HEK293 (cell line): Measurements from ENCODE around the gene PRKCA.

Experiments used
- CTCF ChIA-PET: fragments of 350-600 bp; formaldehyde crosslinking; extraction: SDS; loops from one replicate; lab custom pipeline; 2021; ENCODE audit warnings: antibody characterized with exemption; lab: Yijun Ruan, JAX
- POLR2A ChIA-PET: fragments of 300-600 bp; formaldehyde crosslinking; extraction: SDS; loops from one replicate; lab custom pipeline; 2020; ENCODE audit warnings: antibody characterized with exemption, inconsistent platforms; lab: Yijun Ruan, JAX
- H3K27ac ChIP-seq: fragments of 200-500 bp; sonication (Bioruptor generic); 2 replicates; pipeline ENCODE4 v1.5.1; 2014; ENCODE audit warnings: low read depth, low read length, control low read depth, inconsistent platforms; ENCODE audit errors: extremely low read depth
- H3K36me3 ChIP-seq, 2 experiments: fragments of 200-500 bp in 1 of 2; sonication (Bioruptor generic) in 1 of 2; 1 replicate in 1 of 2; 2 replicates in 1 of 2; pipeline ENCODE4 v1.5.1; 2014 to 2017; ENCODE audit warnings: inconsistent platforms in 2 of 2, low read length in 2 of 2; ENCODE audit not compliant: control insufficient read depth in 2 of 2, insufficient read depth in 1 of 2
- H3K4me1 ChIP-seq: fragments of 200-500 bp; sonication (Bioruptor generic); 2 replicates; pipeline ENCODE4 v1.5.1; 2014; ENCODE audit warnings: mild to moderate bottlenecking, low read length, inconsistent platforms; ENCODE audit not compliant: control insufficient read depth, insufficient read depth
- H3K4me3 ChIP-seq: 2 replicates; pipeline ENCODE4 v1.5.1; 2011; ENCODE audit warnings: low read depth, mild to moderate bottlenecking, control low read depth, low read length, moderate library complexity
- H3K9me3 ChIP-seq: fragments of 200-500 bp; sonication (Bioruptor generic); 2 replicates; pipeline ENCODE4 v1.5.1; 2014; ENCODE audit warnings: low read depth, low read length, inconsistent platforms; ENCODE audit not compliant: control insufficient read depth, insufficient read depth
- FEZF1 ChIP-seq: fragments of 450-650 bp; formaldehyde crosslinking; IDR thresholded peaks from 2 replicates; pipeline ENCODE4 v1.5.1; 2016; ENCODE audit warnings: missing biosample characterization, missing genetic modification characterization
- HOXD13 ChIP-seq: sonication (generic); formaldehyde crosslinking; IDR thresholded peaks from 2 replicates; pipeline ENCODE4 v1.8.0; 2022; ENCODE audit warnings: missing genetic modification reagents, borderline replicate concordance
- KLF1 ChIP-seq: fragments of 450-650 bp; formaldehyde crosslinking; IDR thresholded peaks from 2 replicates; pipeline ENCODE4 v1.5.1; 2016; ENCODE audit warnings: missing biosample characterization, missing genetic modification characterization
- WT1 ChIP-seq: fragments of 450-650 bp; formaldehyde crosslinking; IDR thresholded peaks from 2 replicates; pipeline ENCODE4 v1.5.1; 2016; ENCODE audit warnings: missing biosample characterization, missing genetic modification characterization
- YY2 ChIP-seq: fragments of 450-650 bp; formaldehyde crosslinking; IDR thresholded peaks from 2 replicates; pipeline ENCODE4 v1.5.1; 2016; ENCODE audit warnings: missing biosample characterization, missing genetic modification characterization
- ZBTB11 ChIP-seq: fragments of 450-650 bp; formaldehyde crosslinking; conservative IDR thresholded peaks from 2 replicates; pipeline ENCODE4 v1.5.1; 2016; ENCODE audit warnings: low read depth, missing biosample characterization, missing genetic modification characterization
- ZBTB44 ChIP-seq: fragments of 450-650 bp; IDR thresholded peaks from 2 replicates; pipeline ENCODE4 v1.5.1; 2018; ENCODE audit warnings: missing biosample characterization, mild to moderate bottlenecking, missing genetic modification characterization
- ZBTB7A ChIP-seq: fragments of 450-650 bp; formaldehyde crosslinking; IDR thresholded peaks from 2 replicates; pipeline ENCODE4 v1.5.1; 2016; ENCODE audit warnings: low read depth, missing biosample characterization, missing genetic modification characterization
- ZNF146 ChIP-seq: fragments of 450-650 bp; formaldehyde crosslinking; IDR thresholded peaks from 2 replicates; pipeline ENCODE4 v1.5.1; 2016; ENCODE audit warnings: missing biosample characterization, missing genetic modification characterization
- ZNF24 ChIP-seq: fragments of 450-650 bp; formaldehyde crosslinking; IDR thresholded peaks from 2 replicates; pipeline ENCODE4 v1.5.1; 2016; ENCODE audit warnings: missing biosample characterization, missing genetic modification characterization
- ZNF292 ChIP-seq: fragments of 450-650 bp; formaldehyde crosslinking; IDR thresholded peaks from 2 replicates; pipeline ENCODE4 v1.5.1; 2016; ENCODE audit warnings: low read depth, missing biosample characterization, missing genetic modification characterization, borderline replicate concordance
- ZNF341 ChIP-seq: fragments of 450-650 bp; formaldehyde crosslinking; IDR thresholded peaks from 2 replicates; pipeline ENCODE4; 2016; ENCODE audit warnings: low read depth, missing biosample characterization, missing genetic modification characterization
- ZNF571 ChIP-seq: fragments of 450-650 bp; formaldehyde crosslinking; IDR thresholded peaks from 2 replicates; pipeline ENCODE4 v1.5.0; 2017; ENCODE audit warnings: missing biosample characterization, missing genetic modification characterization
- ZNF610 ChIP-seq: fragments of 450-650 bp; formaldehyde crosslinking; IDR thresholded peaks from 2 replicates; pipeline ENCODE4 v1.5.1; 2016; ENCODE audit warnings: missing biosample characterization, missing genetic modification characterization, borderline replicate concordance
- ZNF624 ChIP-seq: fragments of 450-650 bp; formaldehyde crosslinking; IDR thresholded peaks from 2 replicates; pipeline ENCODE4 v1.5.1; 2017; ENCODE audit warnings: missing biosample characterization, missing genetic modification characterization
- ZNF626 ChIP-seq: fragments of 450-650 bp; sonication (Bioruptor Pico); formaldehyde crosslinking; IDR thresholded peaks from 2 replicates; pipeline ENCODE4 v1.5.1; 2018; ENCODE audit warnings: missing biosample characterization, missing genetic modification characterization, inconsistent platforms
- ZNF701 ChIP-seq: fragments of 450-650 bp; formaldehyde crosslinking; IDR thresholded peaks from 2 replicates; pipeline ENCODE4 v1.5.1; 2016; ENCODE audit warnings: missing biosample characterization, missing genetic modification characterization
- ZSCAN4 ChIP-seq: fragments of 450-650 bp; formaldehyde crosslinking; IDR thresholded peaks from 2 replicates; pipeline ENCODE4 v1.5.1; 2017; ENCODE audit warnings: missing biosample characterization, missing genetic modification characterization
- TF ChIP-seq, protein P1 (sequence below): sonication (generic); formaldehyde crosslinking; IDR thresholded peaks from 2 replicates; pipeline ENCODE4 v1.8.1; 2022; ENCODE audit warnings: mild to moderate bottlenecking, moderate library complexity, missing genetic modification reagents
- TF ChIP-seq, protein P2 (sequence below): fragments of 450-650 bp; formaldehyde crosslinking; IDR thresholded peaks from 2 replicates; pipeline ENCODE4 v1.5.1; 2017; ENCODE audit warnings: missing biosample characterization, missing genetic modification characterization
- TF ChIP-seq, protein P3 (sequence below): fragments of 450-650 bp; formaldehyde crosslinking; IDR thresholded peaks from 2 replicates; pipeline ENCODE4 v1.5.1; 2016; ENCODE audit warnings: missing biosample characterization, missing genetic modification characterization
- TF ChIP-seq, protein P4 (sequence below): fragments of 450-650 bp; formaldehyde crosslinking; IDR thresholded peaks from 2 replicates; pipeline ENCODE4 v1.5.1; 2016; ENCODE audit warnings: missing biosample characterization, missing genetic modification characterization
- TF ChIP-seq, protein P5 (sequence below): fragments of 450-650 bp; formaldehyde crosslinking; IDR thresholded peaks from 2 replicates; pipeline ENCODE4 v1.5.1; 2017; ENCODE audit warnings: missing biosample characterization, mild to moderate bottlenecking, missing genetic modification characterization, moderate library complexity

PRKCA gene

DNA sequence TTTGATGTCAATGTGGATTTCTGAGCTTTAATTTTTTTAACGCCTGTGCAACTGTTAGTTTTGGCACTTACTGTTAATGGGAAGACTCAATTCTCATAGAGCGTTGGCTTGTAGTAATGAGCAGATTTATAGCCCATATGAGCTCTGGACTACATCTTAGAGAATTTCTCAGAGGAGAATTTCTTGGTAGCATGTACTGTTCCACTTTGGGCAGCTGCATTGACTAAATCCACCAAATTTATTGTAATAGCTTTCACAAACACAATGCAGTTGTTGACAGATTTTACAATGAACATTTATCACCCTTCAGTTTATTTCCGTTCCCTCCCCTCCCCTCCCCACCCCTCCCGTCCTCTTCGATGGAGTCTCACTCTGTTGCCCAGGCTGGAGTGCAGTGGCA is 193.9 kb downstream of the PRKCA start (continued):
- TF ChIP-seq, protein P1, sequence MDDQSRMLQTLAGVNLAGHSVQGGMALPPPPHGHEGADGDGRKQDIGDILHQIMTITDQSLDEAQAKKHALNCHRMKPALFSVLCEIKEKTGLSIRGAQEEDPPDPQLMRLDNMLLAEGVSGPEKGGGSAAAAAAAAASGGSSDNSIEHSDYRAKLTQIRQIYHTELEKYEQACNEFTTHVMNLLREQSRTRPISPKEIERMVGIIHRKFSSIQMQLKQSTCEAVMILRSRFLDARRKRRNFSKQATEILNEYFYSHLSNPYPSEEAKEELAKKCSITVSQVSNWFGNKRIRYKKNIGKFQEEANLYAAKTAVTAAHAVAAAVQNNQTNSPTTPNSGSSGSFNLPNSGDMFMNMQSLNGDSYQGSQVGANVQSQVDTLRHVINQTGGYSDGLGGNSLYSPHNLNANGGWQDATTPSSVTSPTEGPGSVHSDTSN (CRISPR knock-in tag), result no peak
- no peak for TF ChIP-seq ZBTB11 (tag by site-specific recombination)
- no peak for TF ChIP-seq FEZF1
- no peak for TF ChIP-seq ZNF341 (tag by site-specific recombination)
- TF ChIP-seq ZNF624 (tag by site-specific recombination), result no peak
- TF ChIP-seq ZBTB44 (tag by site-specific recombination), result 0 out of 2 replicates have a peak, but pooled peaks have one; percentile 24
- 0 out of 2 replicates have a peak, but pooled peaks have one; percentile 33 for TF ChIP-seq KLF1 (tag by site-specific recombination)
- TF ChIP-seq, protein P2, sequence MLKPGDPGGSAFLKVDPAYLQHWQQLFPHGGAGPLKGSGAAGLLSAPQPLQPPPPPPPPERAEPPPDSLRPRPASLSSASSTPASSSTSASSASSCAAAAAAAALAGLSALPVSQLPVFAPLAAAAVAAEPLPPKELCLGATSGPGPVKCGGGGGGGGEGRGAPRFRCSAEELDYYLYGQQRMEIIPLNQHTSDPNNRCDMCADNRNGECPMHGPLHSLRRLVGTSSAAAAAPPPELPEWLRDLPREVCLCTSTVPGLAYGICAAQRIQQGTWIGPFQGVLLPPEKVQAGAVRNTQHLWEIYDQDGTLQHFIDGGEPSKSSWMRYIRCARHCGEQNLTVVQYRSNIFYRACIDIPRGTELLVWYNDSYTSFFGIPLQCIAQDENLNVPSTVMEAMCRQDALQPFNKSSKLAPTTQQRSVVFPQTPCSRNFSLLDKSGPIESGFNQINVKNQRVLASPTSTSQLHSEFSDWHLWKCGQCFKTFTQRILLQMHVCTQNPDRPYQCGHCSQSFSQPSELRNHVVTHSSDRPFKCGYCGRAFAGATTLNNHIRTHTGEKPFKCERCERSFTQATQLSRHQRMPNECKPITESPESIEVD (tag by site-specific recombination), result peak; percentile 88
- no peak for TF ChIP-seq ZNF701 (tag by site-specific recombination)
- peak; percentile 76 for TF ChIP-seq WT1 (tag by site-specific recombination)
- TF ChIP-seq, protein P3, sequence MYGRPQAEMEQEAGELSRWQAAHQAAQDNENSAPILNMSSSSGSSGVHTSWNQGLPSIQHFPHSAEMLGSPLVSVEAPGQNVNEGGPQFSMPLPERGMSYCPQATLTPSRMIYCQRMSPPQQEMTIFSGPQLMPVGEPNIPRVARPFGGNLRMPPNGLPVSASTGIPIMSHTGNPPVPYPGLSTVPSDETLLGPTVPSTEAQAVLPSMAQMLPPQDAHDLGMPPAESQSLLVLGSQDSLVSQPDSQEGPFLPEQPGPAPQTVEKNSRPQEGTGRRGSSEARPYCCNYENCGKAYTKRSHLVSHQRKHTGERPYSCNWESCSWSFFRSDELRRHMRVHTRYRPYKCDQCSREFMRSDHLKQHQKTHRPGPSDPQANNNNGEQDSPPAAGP (tag by site-specific recombination), result no peak
- no peak for TF ChIP-seq YY2 (tag by site-specific recombination)
- TF ChIP-seq, protein P4, sequence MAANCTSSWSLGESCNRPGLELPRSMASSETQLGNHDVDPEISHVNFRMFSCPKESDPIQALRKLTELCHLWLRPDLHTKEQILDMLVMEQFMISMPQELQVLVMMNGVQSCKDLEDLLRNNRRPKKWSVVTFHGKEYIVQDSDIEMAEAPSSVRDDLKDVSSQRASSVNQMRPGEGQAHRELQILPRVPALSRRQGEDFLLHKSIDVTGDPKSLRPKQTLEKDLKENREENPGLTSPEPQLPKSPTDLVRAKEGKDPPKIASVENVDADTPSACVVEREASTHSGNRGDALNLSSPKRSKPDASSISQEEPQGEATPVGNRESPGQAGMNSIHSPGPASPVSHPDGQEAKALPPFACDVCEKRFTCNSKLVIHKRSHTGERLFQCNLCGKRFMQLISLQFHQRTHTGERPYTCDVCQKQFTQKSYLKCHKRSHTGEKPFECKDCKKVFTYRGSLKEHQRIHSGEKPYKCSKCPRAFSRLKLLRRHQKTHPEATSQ (tag by site-specific recombination), result no peak

DNA sequence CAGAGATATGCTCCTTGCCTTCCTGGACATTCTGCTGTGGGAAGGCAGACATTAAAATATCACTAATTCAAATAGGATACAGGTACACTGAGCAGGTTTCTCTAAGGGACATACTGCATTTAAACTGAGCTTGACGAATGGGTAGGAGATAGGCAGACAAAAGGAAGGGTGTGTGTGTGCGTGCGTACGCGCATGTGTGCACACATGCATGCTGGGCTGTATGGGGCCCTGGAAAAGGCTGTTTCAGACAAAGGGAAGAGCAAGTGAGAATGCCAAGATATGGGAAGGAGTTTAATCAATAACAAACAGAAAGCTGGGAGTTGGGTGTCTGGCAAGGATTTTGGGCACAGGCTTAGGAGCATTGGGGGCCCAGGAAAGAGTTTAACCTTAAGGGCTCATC is 196.2 kb downstream of the PRKCA start:
- Histone ChIP-seq H3K4me1 (peaks cover 7% of the 10 kb centered on the region), H3K27ac (no peak overlapping the region), H3K4me3 (no peak overlapping the region), H3K36me3 (no peaks in the 10 kb centered on the region), H3K9me3 (no peaks in the 10 kb centered on the region)
- ChIA-PET CTCF (no interaction called here), POLR2A (interaction anchor here (0.6 kb wide), 1 partner anchor 14 kb away, joined by 3 read pairs; no protein-coding TSS in a partner anchor)
- TF ChIP-seq ZNF146 (tag by site-specific recombination) (no peak), ZSCAN4 (tag by site-specific recombination) (no peak), ZNF292 (no peak), HOXD13 (CRISPR knock-in tag) (no peak), ZNF626 (tag by site-specific recombination) (no peak), ZNF610 (tag by site-specific recombination) (no peak), ZBTB7A (no peak), ZNF571 (tag by site-specific recombination) (no peak), ZNF24 (tag by site-specific recombination) (no peak)
- TF ChIP-seq, protein P5, sequence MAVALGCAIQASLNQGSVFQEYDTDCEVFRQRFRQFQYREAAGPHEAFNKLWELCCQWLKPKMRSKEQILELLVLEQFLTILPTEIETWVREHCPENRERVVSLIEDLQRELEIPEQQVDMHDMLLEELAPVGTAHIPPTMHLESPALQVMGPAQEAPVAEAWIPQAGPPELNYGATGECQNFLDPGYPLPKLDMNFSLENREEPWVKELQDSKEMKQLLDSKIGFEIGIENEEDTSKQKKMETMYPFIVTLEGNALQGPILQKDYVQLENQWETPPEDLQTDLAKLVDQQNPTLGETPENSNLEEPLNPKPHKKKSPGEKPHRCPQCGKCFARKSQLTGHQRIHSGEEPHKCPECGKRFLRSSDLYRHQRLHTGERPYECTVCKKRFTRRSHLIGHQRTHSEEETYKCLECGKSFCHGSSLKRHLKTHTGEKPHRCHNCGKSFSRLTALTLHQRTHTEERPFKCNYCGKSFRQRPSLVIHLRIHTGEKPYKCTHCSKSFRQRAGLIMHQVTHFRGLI (tag by site-specific recombination), result no peak
